Trophoblast cell (in vitro differentiated cells and primary cell): ENCODE data around the gene PIP4K2C.
"Not testable (repeated sequence)": the region's sequence is repeated elsewhere in the genome, so short reads cannot be mapped to it uniquely, and the experiment has no call there.

ENCODE experiments used
- DNase-seq, 2 donors: peaks; one replicate each; pipeline ENCODE4 v3.0.0-alpha.2; 2016
- H2AFZ ChIP-seq: 2 replicates; pipeline ENCODE4 v1.6.1; 2013; ENCODE audit warnings: low read length, moderate library complexity, mild to moderate bottlenecking; ENCODE audit not compliant: insufficient read depth, poor library complexity
- H2AK5ac ChIP-seq: 2 replicates; pipeline ENCODE4 v1.6.1; 2013; ENCODE audit warnings: mild to moderate bottlenecking, low read length
- H2BK120ac ChIP-seq: 2 replicates; pipeline ENCODE4 v1.6.1; 2013; ENCODE audit warnings: low read length, mild to moderate bottlenecking, moderate library complexity; ENCODE audit not compliant: insufficient read depth, poor library complexity
- H2BK12ac ChIP-seq: 2 replicates; pipeline ENCODE4 v1.6.1; 2013; ENCODE audit warnings: mild to moderate bottlenecking, low read length, moderate library complexity
- H2BK5ac ChIP-seq: 2 replicates; pipeline ENCODE4 v1.6.1; 2013; ENCODE audit warnings: low read length, low read depth, moderate library complexity, mild to moderate bottlenecking; ENCODE audit not compliant: poor library complexity
- H3K14ac ChIP-seq: 2 replicates; pipeline ENCODE4 v1.6.1; 2013; ENCODE audit warnings: mild to moderate bottlenecking, low read length
- H3K18ac ChIP-seq: 2 replicates; pipeline ENCODE4 v1.6.1; 2013; ENCODE audit warnings: mild to moderate bottlenecking, low read length
- H3K23ac ChIP-seq: 2 replicates; pipeline ENCODE4 v1.6.1; 2013; ENCODE audit warnings: low read length
- H3K27ac ChIP-seq: 2 replicates; pipeline ENCODE4 v1.5.1; 2013; ENCODE audit warnings: low read depth, mild to moderate bottlenecking, inconsistent platforms, low read length, moderate library complexity
- H3K27me3 ChIP-seq: 2 replicates; pipeline ENCODE4 v1.6.1; 2013; ENCODE audit warnings: inconsistent platforms, mild to moderate bottlenecking, low read length, moderate library complexity; ENCODE audit not compliant: insufficient read depth
- H3K36me3 ChIP-seq, 2 experiments: 1 replicate in 1 of 2; 2 replicates in 1 of 2; pipeline ENCODE4 v1.6.1; 2013; ENCODE audit warnings: low read length in 2 of 2, mild to moderate bottlenecking in 2 of 2, moderate library complexity in 1 of 2; ENCODE audit not compliant: insufficient read depth in 2 of 2, control insufficient read depth in 1 of 2
- H3K4ac ChIP-seq: 2 replicates; pipeline ENCODE4 v1.6.1; 2013; ENCODE audit warnings: low read depth, mild to moderate bottlenecking, low read length, moderate library complexity
- H3K4me1 ChIP-seq, 2 experiments: 1 replicate in 1 of 2; 2 replicates in 1 of 2; pipeline ENCODE4 v1.6.1; 2013; ENCODE audit warnings: low read length in 2 of 2, mild to moderate bottlenecking in 2 of 2, moderate library complexity in 1 of 2; ENCODE audit not compliant: insufficient read depth in 2 of 2, control insufficient read depth in 1 of 2
- H3K4me2 ChIP-seq: 2 replicates; pipeline ENCODE4 v1.6.1; 2013; ENCODE audit warnings: inconsistent platforms, mild to moderate bottlenecking, low read length, moderate library complexity
- H3K4me3 ChIP-seq: 2 replicates; pipeline ENCODE4 v1.5.1; 2013; ENCODE audit warnings: mild to moderate bottlenecking, low read depth, low read length, inconsistent platforms
- H3K79me1 ChIP-seq: one replicate; pipeline ENCODE4 v1.6.1; 2013; ENCODE audit warnings: low read length
- H3K79me2 ChIP-seq: 2 replicates; pipeline ENCODE4 v1.6.1; 2013; ENCODE audit warnings: low read length, mild to moderate bottlenecking; ENCODE audit not compliant: control insufficient read depth, insufficient read depth, poor library complexity
- H3K9ac ChIP-seq: 2 replicates; pipeline ENCODE4 v1.6.1; 2013; ENCODE audit warnings: mild to moderate bottlenecking, low read length
- H3K9me3 ChIP-seq: 2 replicates; pipeline ENCODE4 v1.6.1; 2013; ENCODE audit warnings: low read depth, mild to moderate bottlenecking, control low read depth, inconsistent platforms, low read length; ENCODE audit not compliant: insufficient read depth
- H4K12ac ChIP-seq: 2 replicates; pipeline ENCODE4 v1.6.1; 2013; ENCODE audit warnings: low read depth, mild to moderate bottlenecking, low read length, moderate library complexity
- H4K8ac ChIP-seq: 2 replicates; pipeline ENCODE4 v1.6.1; 2013; ENCODE audit warnings: low read depth, mild to moderate bottlenecking, low read length, moderate library complexity
- H4K91ac ChIP-seq: one replicate; pipeline ENCODE4 v1.6.1; 2013; ENCODE audit warnings: low read depth, mild to moderate bottlenecking, low read length, moderate library complexity
- WGBS: extraction: QIAGEN DNeasy Blood & Tissue Kit; methylation state at CpG from one replicate; pipeline ENCODE4 v1.1.7; 2013; ENCODE audit warnings: missing lambda C conversion rate; ENCODE audit not compliant: insufficient read length, insufficient coverage; ENCODE audit errors: extremely low coverage; 5-methylcytosine and 5-hydroxymethylcytosine counted together

The PIP4K2C gene

DNA sequence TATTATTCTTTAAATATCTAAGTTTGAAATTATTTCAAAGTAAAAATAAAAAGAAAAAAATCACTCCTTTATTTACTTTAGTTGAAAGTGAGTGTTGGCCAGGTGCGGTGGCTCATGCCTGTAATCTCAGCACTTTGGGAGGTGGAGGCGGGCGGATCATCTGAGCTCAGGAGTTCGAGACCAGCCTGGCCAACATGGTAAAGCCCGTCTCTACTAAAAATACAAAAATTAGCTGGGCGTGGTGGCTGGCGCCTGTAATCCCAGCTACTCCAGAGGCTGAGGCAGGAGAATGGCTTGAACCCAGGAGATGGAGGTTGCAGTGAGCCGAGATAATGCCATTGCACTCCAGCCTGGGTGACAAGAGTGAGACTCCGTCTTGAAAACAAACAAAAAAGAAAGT is 45.7 kb downstream of the PIP4K2C start:
- not testable (repeated sequence) for H4K91ac ChIP-seq, H2BK120ac ChIP-seq, H3K9me3 ChIP-seq, H3K4me2 ChIP-seq, H2BK5ac ChIP-seq, H4K12ac ChIP-seq, H3K14ac ChIP-seq, DNase-seq, H3K36me3 ChIP-seq, H3K4me1 ChIP-seq, H3K18ac ChIP-seq, H2BK12ac ChIP-seq, H3K9ac ChIP-seq, H2AFZ ChIP-seq, H3K4me3 ChIP-seq, H4K8ac ChIP-seq, H3K79me2 ChIP-seq, H3K4ac ChIP-seq, H2AK5ac ChIP-seq, H3K27ac ChIP-seq, H3K23ac ChIP-seq, H3K79me1 ChIP-seq
- peaks cover 17% of the 10 kb centered on the region for H3K27me3 ChIP-seq
- no CpG with 5 or more reads among the region's 9 CpGs for WGBS

DNA sequence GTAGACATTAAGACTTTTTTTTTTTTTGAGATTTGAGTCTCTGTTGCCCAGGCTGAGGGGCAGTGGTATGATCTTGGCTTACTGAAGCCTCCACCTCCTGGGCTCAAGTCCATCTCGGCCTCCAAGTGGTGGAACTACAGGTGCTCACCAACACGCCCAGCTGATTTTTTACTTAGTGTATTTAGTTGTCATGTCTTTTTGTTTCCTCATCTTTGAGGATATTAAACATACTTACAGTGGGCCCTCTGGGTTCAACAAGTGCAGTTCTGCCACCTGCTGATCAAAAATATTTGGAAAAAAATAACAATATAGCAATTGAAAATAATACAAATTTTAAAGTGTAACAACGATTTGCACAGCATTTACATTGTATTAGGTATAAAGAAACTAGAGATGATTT is 46.4 kb downstream of the PIP4K2C start:
- Histone ChIP-seq H2AK5ac (no peak overlapping the region), H3K18ac (no peak overlapping the region), H3K4ac (no peak overlapping the region), H2AFZ (no peak overlapping the region), H2BK5ac (no peak overlapping the region), H3K14ac (no peak overlapping the region), H3K23ac (no peak overlapping the region), H3K27ac (no peak overlapping the region), H4K8ac (no peak overlapping the region), H2BK120ac (no peak overlapping the region), H3K4me3 (no peak overlapping the region), H3K27me3 (peaks cover 10% of the 10 kb centered on the region), H3K36me3 (no peaks in the 10 kb centered on the region), H4K91ac (no peak overlapping the region), H3K9me3 (peaks cover 2% of the 10 kb centered on the region), H2BK12ac (no peak overlapping the region), H3K79me1 (no peaks in the 10 kb centered on the region), H3K79me2 (peaks cover 2% of the 10 kb centered on the region), H3K4me2 (no peak overlapping the region), H3K4me1 (no peaks in the 10 kb centered on the region), H4K12ac (no peak overlapping the region), H3K9ac (no peak overlapping the region)
- DNase-seq = no peak
- no CpG with 5 or more reads among the region's 3 CpGs for WGBS

DNA sequence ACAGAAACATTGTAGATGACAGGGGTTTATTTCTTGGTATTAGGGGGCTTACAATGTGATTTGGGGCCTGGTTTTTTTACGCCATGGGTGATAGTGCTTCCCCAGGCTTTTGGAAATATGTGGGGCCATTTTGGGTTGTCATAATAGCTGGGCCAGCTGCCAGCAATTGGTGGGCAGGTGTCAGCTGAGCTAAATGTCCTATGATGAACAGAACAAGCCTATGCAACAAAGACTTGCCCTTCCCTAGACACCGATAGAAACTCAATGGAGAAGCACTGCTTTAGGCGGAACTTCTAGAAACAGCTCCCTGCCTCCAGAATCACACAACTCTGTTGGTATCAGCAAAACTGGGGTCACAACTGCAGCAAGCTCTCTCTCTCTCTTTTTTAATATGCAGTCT is 47.1 kb downstream of the PIP4K2C start:
- no peak overlapping the region for H3K4me2 ChIP-seq
- H4K12ac ChIP-seq = no peak overlapping the region
- no CpG with 5 or more reads among the region's 3 CpGs for WGBS
- H3K4ac ChIP-seq = no peak overlapping the region
- no peak overlapping the region for H4K8ac ChIP-seq
- no peak overlapping the region for H3K14ac ChIP-seq
- no peaks in the 10 kb centered on the region for H3K79me1 ChIP-seq
- no peak overlapping the region for H4K91ac ChIP-seq
- no peak overlapping the region for H2AK5ac ChIP-seq
- no peak overlapping the region for H3K4me3 ChIP-seq
- H3K36me3 ChIP-seq = no peaks in the 10 kb centered on the region
- H3K9ac ChIP-seq = no peak overlapping the region
- H3K79me2 ChIP-seq = no peaks in the 10 kb centered on the region
- H2BK120ac ChIP-seq = no peak overlapping the region
- no peak overlapping the region for H3K18ac ChIP-seq
- no peaks in the 10 kb centered on the region for H3K4me1 ChIP-seq
- no peak overlapping the region for H2BK12ac ChIP-seq
- H3K9me3 ChIP-seq = peaks cover 3% of the 10 kb centered on the region
- no peak overlapping the region for H3K27ac ChIP-seq
- H3K23ac ChIP-seq = no peak overlapping the region
- H2BK5ac ChIP-seq = no peak overlapping the region
- no peak for DNase-seq
- peaks cover 4% of the 10 kb centered on the region for H3K27me3 ChIP-seq
- no peak overlapping the region for H2AFZ ChIP-seq

DNA sequence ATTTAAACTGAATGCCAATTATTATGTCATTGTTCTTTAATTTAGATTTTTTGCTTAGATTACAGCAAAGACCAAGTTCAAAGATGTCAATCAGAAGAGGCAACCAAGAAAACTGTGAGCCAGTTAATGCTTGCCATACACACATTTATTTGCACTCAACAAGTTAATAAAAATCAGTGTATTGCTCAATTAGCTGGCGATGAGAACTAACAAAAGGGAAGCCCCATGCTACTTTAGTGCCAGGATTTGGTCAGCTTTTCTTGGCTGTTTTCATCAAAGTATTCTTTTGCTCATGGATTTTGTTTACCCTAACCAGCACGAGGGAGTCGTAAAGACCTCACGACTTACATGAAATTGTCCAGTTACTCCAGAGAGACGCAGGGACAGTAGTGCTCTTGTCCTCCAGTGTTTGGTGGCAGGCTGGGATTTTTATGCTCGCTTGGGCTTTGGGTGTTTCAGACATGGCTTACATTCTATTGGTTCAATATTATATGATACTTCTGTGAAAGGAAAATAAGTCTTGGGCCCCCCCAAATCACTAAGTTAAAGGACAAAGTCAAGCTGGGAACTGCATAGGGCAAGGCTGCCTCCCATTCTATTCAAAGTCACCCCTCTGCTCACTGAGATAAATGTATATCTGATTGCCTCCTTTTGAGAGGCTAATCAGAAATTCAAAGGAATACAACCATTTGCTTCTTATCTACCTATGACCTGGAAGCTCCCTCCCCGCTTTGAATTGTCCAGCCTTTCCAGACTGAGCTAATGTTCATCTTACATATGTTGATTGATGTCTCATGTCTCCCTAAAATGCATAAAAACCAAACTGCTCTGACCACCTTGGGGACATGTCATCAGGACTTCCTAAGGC is 49.4 kb downstream of the PIP4K2C start:
- peaks cover 3% of the 10 kb centered on the region for H3K9me3 ChIP-seq
- H2BK5ac ChIP-seq = no peak overlapping the region
- H3K4ac ChIP-seq = no peak overlapping the region
- H2AK5ac ChIP-seq = no peak overlapping the region
- no peak overlapping the region for H3K27ac ChIP-seq
- H2AFZ ChIP-seq = no peak overlapping the region
- H3K79me2 ChIP-seq = no peaks in the 10 kb centered on the region
- no peak overlapping the region for H3K23ac ChIP-seq
- H3K27me3 ChIP-seq = no peaks in the 10 kb centered on the region
- WGBS = no CpG with 5 or more reads among the region's 7 CpGs
- no peak overlapping the region for H3K14ac ChIP-seq
- no peak overlapping the region for H2BK12ac ChIP-seq
- DNase-seq = no peak
- H3K4me1 ChIP-seq = no peaks in the 10 kb centered on the region
- no peak overlapping the region for H3K4me2 ChIP-seq
- H3K9ac ChIP-seq = no peak overlapping the region
- H4K12ac ChIP-seq = no peak overlapping the region
- H3K79me1 ChIP-seq = no peaks in the 10 kb centered on the region
- H3K18ac ChIP-seq = no peak overlapping the region
- H4K91ac ChIP-seq = no peak overlapping the region
- H2BK120ac ChIP-seq = no peak overlapping the region
- H3K36me3 ChIP-seq = no peaks in the 10 kb centered on the region
- H3K4me3 ChIP-seq = no peak overlapping the region
- H4K8ac ChIP-seq = no peak overlapping the region
